Dermis blood vessel endothelial cell (primary cell): ENCODE measurements around the gene RNU1-4. TPM values are rescaled to one million over a fixed set of nuclear protein-coding genes. Genes with fewer than 3 reads are reported as not detected.
"Not testable (repeated sequence)": the region's sequence is repeated elsewhere in the genome, so short reads cannot be mapped to it uniquely, and the experiment has no call there.

Experiments used
- DNase-seq: peaks from one replicate; pipeline ENCODE4 v3.0.0; 2010
- total RNA-seq: library from RNA; depleted of rRNA; stranded (reverse); fragments of >200 nt; gene quantifications from 2 replicates; pipeline ENCODE4 v1.2.3, GENCODE V29; 2014

Gene RNU1-4
- total RNA-seq, 1 donor from 2014 or later, result under 0.01 TPM

DNA sequence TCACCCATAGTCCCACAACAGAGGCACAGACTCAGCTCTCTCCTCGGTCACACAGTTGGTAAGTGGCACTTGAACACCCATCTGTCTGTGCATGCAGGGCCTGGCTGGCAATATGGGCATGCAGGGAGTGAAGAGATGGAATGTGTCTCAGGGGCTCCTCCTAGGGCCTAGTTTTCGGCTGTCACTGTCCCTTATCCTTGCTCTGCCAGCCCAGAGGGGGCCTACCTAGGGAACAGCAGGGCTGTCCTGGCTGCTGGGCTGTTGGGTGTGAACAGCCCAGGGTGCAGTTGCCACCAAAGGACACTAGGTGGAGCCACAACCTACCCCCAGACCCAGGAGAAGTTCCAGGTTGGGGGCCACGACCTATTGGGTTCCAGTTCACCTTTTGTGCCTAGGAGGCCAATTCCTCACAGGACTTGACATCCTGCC is 30.6 kb upstream of the RNU1-4 start:
- DNase-seq, result peak; percentile 44

DNA sequence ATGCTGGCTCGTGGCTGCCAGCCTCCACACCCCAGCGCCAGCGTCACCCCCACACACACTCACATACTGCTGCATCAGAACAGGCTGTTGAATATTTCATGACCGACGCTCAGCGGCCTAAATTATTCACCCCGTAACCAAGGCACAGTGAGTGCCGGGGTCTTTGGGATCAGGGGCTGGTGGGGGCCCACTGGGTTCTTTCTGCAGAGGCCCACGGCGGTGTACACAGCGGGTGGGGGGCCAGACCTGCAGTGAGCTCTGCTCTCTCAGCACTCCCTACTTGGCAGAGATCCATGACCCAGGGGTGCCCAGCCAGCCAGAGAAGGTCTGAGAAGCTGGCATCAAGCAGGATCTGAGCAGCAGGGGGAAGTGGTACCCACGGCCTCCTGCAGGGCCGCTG is 29.7 kb upstream of the RNU1-4 start:
- not testable (repeated sequence) for DNase-seq

DNA sequence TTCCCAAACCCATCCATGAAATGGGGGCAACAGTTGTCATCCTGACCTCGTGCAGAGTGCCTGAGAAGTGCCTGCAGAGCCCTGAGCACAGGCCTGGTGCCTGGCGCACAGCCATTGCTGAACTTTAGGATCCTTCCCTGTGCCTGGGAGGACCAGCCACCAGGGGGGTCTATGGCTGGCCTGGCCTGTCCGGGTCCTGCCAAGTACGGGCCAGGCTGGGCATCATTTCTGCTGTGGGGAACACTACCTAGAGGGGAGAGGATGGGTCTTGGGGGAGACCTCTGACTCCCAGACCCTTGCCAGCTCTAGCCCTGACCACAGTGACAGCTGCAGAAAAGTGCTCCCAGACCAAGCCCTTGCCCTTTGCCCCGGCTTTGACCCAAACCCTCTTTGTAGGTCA is 28.2 kb upstream of the RNU1-4 start:
- not testable (repeated sequence) for DNase-seq

DNA sequence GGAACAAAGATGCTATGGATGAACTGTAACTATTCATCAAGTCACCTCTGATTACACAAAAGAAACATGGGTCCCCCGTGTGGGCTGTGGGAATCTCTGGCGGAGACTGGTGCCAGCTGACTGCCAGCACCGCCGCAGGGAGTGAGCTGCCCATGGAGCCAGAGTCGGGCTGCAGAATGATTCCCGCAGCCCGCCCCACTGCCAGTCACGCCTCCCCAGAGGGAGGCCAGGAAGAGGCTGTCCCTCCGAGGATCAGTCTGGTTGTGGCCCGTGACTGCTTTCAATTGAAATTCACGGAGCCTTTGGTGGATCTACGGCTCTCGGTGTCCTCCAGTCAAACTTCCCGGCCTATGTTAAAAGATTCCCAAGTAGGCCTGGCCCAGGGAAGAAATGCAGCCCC is 27.7 kb upstream of the RNU1-4 start:
- DNase-seq, result not testable (repeated sequence)

DNA sequence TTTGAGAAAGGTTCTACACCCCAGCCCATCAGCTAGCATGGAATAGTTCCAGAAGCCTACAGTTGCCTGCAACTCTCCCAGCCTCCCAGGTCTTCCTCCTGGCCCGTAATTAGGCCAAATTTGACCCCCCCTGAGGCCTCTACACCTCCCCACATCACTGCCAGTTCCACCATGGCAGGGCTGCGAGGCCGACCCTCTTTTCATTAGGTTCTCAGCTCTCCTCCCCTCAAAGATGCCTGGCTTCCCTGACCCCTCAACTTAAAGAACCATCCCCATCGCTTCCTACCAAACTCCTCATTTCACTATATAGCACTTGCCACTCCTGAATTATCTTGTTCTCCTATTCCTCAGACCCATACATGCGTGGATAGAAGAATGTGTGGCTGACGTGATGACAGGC is 27.3 kb upstream of the RNU1-4 start:
- not testable (repeated sequence) for DNase-seq

DNA sequence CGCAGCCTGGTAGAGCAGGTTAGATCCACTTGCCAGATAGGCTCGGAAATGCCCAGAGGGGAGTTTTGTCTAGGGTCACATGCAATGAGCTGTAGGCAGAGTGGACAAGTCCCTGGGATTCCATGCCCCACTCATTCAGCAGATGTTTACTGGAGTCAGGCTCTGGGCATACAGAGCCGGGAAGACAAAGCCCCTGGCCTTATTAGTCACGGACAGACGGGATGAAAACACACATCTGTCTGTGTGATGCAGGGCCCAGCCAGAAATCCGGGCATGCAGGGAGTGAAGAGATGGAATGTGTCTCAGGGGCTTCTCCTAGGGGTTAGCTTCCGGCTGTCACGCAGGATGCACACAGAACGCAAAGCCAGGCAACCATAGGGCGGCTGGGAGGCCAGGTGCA is 26.8 kb upstream of the RNU1-4 start:
- not testable (repeated sequence) for DNase-seq

DNA sequence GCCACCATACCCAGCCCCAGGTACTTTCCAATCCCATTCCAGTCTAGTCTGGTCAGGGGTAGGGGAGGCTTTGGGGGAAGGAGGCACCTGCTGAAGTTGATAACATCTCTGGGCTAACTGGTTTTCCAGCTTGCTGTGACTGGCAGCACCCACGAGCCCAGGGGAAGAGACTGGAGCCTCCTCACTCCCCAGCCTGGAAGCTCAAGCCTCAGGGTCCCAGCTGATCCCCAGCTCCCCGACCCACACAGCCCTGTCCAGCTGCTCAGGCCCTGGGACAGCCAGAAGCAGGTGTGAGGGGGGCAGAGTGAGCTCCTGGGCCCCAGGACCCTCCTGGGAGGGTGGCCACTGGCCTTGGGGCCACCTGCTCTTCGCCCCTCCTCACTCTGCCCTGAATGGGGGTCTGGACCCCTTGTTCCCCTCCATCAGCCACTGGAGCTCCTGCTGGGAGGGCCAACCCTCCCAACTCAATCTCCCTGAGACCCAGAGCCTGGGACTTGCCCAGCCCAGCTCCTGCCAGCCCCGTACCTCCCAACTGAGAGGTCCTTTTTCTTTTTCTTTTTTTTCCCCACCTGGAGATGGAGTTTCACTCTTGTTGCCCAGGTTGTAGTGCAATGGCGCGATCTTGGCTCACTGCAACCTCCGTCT is 23.5 kb upstream of the RNU1-4 start:
- DNase-seq, result no peak

DNA sequence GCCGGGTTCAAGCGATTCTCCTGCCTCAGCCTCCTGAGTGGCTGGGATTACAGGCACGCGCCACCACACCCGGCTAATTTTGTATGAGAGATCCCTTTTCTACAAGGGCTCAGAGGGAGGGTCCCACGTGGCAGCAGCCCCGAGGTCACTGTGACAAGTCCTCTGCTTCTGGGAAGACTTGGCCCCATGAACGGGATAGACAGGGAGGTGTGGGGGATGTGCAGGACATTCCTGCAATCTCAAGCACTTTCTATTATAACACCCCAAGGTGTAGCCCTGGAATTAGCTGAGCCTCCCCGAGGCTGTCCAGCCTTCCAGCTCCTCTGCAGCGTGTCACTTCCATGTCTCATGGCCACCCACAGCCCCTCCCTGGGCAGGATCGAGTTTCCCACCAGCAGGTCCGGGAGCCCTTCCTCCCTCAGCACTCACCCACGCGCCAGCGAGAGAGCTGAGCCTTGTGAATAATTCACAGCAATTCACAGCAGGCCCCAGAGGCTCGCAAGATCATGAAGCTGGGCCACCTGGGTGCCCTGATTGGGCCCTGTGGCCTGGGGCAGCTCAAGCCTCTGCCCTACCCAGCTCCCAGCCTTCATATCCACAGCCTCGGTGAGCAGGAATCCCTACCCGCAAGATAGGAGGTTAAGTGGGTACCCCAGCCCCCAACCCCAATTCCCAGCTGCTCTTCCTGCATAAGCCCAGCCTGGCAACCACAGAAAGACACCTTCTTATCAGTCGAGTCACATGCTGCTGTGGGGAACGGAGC is 22.8 kb upstream of the RNU1-4 start:
- DNase-seq, result no peak

DNA sequence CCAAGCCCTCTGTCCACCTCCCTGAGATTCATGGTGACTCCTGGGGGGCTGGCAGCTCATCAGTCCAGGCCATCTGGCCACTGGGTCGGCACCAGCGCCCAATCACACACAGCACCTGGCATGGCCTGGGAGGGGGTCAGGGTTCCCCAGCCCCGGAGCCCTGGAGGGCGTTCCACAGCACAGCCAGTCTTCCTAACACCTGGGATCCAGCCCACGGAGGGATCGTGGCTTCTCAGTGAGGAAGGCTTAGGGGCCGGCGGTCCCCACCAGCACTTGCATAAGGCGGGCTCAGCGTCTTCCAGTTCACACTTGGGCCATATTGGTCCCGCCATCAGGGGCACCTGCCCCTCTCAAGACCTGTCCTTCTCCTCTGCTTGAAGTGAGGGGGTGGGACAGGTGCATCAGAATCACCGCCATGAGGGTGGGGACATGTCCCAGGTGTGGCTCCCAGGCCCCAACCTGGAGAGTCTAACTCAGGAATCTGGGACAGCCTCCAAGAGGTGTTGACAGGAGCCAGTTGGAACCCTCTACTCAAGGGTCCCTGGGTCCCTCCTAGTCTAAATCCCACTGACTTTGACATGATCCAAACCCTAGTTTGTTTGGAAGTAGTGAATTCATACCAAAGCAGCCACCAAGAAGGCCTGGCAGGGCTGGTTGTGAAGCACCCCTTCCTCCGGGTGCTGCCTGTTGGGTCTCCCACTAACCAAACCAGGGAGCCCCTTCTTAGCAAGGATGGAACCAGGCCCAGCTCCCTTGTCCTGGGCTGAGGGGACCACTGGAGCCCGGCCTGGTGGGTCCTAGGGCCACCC is 22.0 kb upstream of the RNU1-4 start:
- DNase-seq, result not testable (repeated sequence)

DNA sequence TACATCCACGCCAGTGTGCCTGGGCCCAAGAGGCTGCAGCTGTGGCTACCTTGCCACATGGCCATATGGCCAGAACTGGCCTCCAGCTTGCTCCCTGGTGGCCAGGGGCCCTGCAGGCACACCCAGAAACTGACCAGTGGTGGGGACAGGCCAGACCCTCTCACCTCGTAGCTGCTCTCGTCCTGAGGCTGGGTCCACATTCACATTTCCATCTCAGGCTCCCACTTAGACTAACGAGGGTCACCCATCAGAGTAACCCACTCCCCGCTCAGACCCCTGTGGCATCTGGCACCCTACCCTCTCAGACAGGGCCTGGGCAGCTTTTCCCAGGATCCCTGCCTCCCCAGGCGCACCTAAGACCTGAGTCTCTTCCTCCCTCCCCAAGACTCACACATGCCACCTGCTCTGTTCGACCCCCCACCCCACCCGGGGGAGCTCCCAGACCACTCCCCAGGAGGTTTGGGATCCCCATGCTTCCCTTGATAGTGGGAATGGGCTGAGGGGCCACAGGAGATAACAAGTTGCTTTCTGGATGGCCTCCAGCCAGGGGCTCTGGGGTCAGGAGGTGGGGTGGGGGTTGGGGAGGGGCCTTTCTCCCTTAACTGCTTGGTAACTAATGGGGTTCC is 21.3 kb upstream of the RNU1-4 start:
- no peak for DNase-seq

DNA sequence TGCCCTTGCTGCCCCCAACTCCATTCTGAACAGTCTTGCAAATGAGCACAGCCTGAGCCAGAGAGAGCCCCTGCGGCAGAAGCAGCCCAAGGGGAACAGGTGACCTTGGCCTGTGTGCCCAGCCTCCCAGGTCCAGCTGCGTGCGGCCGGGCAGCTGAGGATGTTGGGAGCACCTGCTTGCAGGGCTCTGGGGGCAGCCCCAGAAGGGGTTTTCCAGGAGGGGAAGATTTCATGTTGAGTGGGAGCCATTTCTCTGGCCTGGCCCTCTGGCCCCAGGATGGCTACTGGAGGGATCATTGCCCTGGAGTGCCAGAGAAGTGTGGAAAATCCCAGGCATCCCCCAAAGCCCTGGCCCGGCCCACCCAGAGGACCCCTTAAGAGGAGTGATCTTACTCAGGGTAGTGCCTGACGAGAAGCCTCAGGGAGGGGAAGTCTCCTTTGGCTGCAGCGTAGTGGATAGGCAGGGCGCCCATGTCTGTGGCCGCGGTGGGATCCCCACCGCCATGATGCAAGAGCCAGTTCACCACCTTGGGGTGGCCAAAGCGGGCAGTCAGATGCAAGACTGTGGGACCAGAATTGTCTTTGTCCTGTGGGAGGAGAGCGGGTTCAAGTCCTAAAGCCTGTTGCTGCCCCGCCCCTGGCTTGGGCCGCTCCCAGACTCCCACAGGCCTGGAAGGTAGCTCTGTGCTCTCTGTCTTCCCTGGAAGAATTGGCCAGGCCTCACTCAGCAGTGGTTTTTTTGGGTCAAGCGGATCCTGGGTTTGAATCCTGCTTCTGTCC is 20.6 kb upstream of the RNU1-4 start:
- DNase-seq, result no peak

DNA sequence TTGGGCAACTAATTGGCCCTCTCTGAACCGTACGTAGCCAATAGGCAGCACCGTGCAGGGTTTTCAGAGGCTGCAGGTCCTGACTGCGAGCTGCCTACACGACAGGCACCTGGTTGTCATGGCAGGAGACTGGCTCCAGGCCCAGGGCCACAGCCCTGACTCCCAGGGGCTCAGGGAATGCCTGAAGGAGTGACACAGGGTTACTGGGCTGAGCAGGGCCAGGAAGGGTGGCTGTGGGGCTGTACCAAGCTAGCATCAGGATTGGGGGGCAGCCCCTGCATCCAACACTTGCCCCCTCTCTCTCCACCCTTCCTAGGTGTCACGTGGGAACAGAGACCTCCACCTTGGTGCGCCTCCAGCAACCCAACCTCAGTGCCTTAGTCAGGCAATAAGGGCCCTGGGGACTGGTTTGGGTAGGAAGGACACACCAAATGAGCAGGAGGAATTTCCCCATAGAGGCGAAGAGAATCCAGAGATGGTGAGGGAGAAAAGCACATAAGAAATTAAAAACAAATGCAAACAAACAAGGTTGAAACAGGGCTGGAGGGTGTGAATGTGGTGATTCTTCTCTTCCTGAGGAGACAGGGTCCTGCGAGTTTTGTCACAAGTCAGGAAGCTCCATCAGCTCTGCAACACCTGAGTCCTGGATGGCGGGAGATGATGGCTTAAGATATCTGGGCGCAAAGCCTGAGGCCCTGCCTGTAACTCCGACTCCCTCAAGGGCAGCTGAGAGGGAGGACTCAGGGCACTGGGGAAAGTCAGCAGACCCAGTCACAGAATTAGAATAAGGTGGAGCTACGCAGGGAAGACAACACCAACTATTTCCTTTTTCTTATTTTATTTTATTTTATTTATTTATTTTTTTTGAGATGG is 19.7 kb upstream of the RNU1-4 start:
- DNase-seq, result no peak

DNA sequence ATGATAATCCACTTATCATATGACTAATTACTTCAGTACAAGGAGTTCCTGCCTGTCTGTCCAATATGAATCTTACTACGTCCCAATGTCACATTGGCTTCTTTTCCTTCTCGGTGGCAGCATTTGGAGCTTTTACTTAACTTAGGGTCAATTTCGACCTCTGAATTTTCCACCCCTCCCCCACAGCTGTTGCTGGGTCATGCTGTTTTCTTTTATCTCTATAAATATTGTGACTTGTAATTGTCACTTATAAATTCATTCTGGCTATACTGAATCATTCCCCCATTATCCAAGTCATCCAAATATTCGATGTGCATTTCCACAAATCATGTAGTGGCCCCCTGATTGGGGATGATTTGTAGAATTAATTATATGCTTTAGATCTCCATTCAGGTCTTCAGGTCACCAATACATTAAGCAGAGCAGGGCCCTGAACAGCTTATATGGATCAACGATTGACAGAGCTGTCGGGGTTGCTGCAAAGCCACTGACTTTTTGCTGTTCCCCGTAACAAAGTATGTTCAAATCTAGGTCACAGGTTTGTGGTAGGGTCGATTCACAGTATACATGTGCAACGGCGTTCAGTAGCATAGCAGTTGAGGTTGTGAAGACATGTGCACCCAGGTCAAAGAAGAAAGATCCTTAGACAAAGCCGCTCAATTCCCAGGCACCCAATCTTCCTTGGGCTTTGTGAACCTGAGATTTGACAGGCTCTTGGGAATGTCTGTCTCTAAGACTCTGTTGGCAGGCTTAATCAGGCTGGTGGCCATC is 18.3 kb upstream of the RNU1-4 start:
- no peak for DNase-seq

DNA sequence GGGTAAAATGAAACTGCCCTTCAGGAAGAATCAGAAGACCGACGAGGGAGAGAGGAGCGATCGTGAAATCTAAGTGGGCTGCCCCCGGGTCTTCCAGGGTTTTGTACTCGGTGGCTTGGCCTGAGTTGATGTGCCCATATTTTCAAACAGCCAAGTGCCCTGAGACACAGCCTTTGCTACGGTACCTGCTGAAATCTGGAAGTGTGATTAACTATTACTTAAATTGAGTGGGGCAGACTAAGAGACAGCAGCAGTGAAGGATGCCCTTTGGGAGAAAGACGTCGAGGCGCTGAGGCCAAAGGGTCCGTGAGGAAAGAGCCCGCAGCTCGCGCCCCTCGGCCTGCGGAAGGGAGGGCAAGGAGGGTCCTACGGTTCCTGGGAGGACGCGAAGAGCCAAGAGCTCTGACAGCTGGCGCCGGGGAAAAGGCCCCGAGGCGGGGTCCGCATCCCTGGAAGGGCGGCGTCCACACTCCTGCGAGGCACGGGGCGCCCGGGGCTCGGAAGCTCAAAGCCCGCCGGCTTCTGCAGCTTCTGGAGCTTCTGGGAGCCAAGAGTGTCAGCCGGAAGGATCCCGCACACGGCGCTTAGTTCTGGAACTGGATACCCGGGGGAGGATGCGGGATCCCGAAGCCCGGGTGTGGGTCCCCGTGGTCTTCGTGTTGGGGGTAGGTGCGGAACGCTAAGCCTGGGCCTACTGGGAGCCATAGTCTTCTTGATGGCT is 15.4 kb upstream of the RNU1-4 start:
- DNase-seq, result no peak

DNA sequence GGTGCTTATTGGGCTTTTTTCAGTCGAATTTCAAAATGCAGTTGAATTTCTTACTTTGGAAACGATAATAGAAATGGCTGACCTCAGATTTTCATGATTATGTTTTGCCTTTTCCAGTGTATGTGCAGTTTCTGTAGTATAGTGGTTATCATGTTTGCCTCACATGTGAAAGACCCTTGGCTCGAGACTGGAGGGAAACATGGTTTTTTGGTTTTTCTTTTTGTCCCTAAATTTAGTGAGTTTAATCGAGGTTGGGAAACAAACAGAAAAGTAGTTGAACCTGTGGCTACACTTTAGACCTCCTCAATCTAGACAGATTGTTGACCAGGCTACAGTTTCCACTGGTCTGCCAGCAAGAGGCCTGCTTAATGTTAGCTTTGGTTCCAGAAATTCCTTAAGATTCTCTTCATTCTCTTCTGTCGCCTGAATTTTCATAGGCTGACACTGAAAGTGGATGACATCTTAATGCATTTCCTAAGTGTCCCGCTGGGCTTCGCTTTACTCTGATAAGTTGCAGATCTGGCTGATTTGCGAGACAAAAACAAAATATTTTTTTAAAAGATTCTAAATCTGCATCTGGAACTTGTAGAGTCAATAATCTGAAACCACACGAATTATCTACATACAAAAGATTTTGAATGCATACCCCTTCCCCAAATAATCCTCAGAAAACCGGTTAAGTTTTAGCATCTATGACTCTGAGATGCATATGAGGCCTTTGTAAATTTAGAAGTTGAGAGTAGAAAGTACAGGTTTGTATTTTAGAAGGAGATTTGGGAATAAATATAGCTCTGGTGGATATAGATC is 14.7 kb upstream of the RNU1-4 start:
- not testable (repeated sequence) for DNase-seq

DNA sequence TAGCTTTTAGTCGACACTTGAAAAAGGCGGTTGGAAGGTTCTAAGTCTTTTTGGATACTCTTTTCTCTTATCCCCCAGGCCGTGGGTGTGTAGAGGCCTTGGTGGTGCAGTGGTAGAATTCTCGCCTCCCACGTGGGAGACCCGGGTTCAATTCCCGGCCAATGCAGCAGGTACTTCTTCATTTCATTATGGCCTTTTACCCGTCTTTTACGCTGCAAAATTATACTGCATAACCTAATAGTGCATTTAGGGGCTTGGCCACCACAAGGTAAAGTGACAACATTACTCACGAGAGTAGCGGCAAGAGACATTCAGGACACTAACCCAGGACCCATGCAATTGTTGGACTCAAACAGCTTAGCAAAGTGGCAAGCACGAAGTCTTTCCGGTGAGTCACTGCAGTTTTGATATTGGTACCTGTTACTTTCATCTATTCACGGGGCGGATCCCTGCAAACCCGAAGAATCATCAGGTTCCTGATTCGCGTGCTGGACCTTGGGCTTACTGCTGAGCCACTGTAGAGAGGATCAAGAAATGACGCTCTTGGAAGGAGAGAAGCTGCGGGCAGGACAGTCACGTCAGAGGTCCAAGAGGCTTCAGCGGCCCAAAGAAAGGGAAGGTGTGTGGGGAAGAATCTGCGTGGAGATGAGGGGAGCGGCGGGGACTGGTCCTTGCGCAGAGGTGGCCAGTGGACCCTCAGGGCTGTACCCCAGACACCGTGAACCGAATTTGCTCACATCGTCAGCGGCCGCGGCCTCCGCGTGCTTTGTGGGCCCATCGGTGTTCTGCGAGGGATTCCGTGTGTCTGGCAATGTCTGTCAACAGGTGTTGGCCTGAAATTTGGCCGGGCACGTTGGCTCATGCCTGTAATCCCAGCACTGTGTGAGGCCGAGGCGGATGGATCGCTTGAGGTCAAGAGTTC is 12.9 kb upstream of the RNU1-4 start:
- peak; percentile 30 for DNase-seq

DNA sequence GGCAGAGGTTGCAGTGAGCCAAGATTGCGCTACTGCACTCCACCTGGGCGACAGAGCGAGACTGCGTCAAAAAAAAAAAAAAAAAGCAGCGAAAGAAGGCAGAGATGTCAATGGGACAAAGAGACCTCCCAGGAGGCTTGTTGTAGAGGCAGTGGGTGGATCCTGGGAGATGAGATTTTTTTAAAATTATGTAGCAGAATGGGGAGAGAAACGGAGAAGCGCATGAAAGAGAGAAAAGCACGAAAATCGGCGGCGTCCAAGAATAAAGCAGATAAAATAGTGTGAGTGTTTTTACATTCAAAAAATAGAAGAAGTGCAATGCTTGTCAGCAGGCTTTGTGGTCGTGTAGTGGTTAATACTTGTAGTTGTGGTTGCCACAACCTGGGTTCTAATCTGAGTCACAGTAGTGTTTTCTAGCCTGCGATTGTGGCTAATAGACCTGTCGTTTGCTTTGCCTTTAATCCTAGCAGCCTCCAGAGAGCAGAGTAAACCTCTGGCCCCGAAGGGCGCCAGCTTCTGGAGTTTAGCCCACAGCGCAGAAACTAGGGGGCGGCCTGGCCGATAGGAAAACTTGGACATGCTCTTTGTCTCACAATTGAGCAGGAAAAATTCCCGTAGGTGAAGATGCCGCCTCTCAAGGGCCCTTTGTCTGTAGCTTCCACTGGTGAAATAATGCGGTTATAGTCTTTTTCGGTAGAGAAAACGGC is 11.9 kb upstream of the RNU1-4 start:
- DNase-seq, result not testable (repeated sequence)
